ENCODE data around the gene EEF1E1.

The EEF1E1 gene

DNA sequence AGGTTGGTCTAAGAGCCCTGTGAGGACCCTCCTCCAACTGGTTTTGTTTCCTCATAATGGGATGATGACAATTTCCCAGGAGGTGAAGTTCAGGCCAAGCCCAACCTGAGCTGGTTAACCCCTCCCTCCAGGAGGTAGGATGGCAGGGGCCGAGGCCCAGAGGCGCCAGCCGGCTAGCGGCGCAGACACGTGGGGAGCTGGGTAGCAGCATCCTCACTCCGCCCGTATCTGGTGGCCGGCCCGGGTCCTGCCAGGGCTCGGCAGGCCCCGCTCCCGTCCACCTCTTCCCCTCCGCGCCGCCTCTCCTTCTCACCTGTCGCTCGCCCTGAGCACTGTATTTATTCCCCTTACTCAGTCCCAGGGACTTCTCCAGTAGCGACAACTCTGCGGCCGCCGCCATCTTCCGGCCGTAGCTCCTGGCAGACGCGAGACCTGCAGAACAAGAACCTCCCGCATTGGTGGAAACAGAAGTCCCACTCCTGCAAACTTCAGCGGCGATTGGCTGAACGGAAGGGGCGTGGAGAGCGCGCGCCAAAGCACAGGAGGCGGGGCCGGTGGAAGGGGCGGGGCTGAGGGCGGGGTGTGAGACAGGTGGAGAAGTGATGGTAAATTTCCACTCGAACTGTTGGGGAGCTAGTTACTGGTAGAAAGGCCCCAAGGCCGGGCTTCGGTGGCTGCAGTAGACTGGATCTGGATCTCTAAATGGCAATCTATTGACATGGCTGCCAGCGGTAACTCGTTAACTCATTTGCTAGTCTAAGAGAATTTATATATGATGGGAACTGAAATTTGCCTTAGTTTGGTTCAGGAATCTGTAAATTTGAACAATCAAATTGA lies at the start of gene EEF1E1:
Gene EEF1E1 (minus strand): TSS at position 427 of the 837 bp plus-strand sequence. CDS start 27 bp downstream, at position 400.
- H3K27ac Mint-ChIP-seq, result peak within 1 kb of the TSS; percentile 99
- peaks cover 3% of the 10 kb centered on the region for H3K9me3 Mint-ChIP-seq
- peaks cover 25% of the 10 kb centered on the region for H3K4me1 Mint-ChIP-seq (ENCODE audit: low read depth)
- peak within 1 kb of the TSS; percentile 96 for H3K4me3 Mint-ChIP-seq
- peaks cover 16% of the 10 kb centered on the region for H3K27me3 Mint-ChIP-seq (ENCODE audit: low read depth)
- peak; percentile 89 for DNase-seq (ENCODE audit: low spot score)
- peaks cover 19% of the 10 kb centered on the region for H3K36me3 Mint-ChIP-seq (ENCODE audit: low read depth)

- H3K27ac Mint-ChIP-seq, result no peak overlapping the region
- DNase-seq (ENCODE audit: low spot score), result no peak
- no peak overlapping the region for H3K4me3 Mint-ChIP-seq
- no peaks in the 10 kb centered on the region for H3K27me3 Mint-ChIP-seq (ENCODE audit: low read depth)
- no peaks in the 10 kb centered on the region for H3K9me3 Mint-ChIP-seq
- H3K36me3 Mint-ChIP-seq (ENCODE audit: low read depth), result no peaks in the 10 kb centered on the region
- no peaks in the 10 kb centered on the region for H3K4me1 Mint-ChIP-seq (ENCODE audit: low read depth)
These were observed 47.0 kb upstream of the EEF1E1 start for GRCh38 chr6:8149350-8149749.

- no peaks in the 10 kb centered on the region for H3K9me3 Mint-ChIP-seq
- H3K4me1 Mint-ChIP-seq (ENCODE audit: low read depth), result no peaks in the 10 kb centered on the region
- no peaks in the 10 kb centered on the region for H3K27me3 Mint-ChIP-seq (ENCODE audit: low read depth)
- H3K36me3 Mint-ChIP-seq (ENCODE audit: low read depth), result no peaks in the 10 kb centered on the region
- H3K27ac Mint-ChIP-seq, result no peak overlapping the region
- no peak overlapping the region for H3K4me3 Mint-ChIP-seq
- DNase-seq (ENCODE audit: low spot score), result no peak
These were observed 41.6 kb upstream of the EEF1E1 start for GRCh38 chr6:8143945-8144344.

DNA sequence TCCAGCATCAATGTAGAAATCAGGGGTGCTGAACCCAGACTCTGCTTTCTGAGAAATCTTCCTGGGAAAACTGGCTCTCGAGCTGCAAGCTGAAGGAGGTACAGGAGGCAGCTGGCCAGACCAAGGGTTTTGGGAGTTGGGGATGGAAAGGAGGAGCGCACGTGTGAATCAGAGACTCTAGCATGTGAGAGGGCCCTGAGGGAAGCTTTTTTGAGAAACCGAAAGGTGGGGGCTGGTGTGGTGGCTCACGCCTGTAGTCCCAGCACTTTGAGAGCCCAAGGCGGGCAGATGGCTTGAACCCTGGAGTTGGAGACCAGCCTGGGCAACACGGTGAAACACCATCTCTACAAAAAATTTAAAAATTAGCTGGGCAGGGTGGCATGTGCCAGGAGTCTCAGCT lies 37.1 kb upstream of the EEF1E1 start:
- no peaks in the 10 kb centered on the region for H3K4me1 Mint-ChIP-seq (ENCODE audit: low read depth)
- no peak for DNase-seq (ENCODE audit: low spot score)
- H3K4me3 Mint-ChIP-seq, result no peak overlapping the region
- H3K27ac Mint-ChIP-seq, result no peak overlapping the region
- no peaks in the 10 kb centered on the region for H3K27me3 Mint-ChIP-seq (ENCODE audit: low read depth)
- no peaks in the 10 kb centered on the region for H3K9me3 Mint-ChIP-seq
- H3K36me3 Mint-ChIP-seq (ENCODE audit: low read depth), result no peaks in the 10 kb centered on the region

DNA sequence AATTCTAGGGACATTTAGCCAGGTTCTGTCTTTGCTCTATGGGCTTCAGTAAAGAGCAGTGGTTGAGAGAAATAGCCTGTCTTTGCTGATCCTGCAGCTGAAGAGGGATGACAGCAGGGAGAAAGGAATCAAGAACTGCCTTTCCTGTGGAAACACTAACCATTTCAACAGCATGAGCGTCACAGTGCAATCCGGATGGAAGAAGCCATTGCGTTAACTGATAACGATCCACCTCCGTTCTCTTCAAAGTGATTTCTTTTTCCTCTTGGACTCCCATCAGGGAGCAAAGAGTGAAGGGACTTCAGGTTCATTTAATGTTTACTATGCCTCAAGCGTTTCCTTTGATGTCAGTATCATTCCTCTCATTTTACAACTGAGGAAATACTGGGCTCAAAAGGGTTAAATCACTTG lies 35.2 kb upstream of the EEF1E1 start:
- no peaks in the 10 kb centered on the region for H3K9me3 Mint-ChIP-seq
- no peak overlapping the region for H3K4me3 Mint-ChIP-seq
- DNase-seq (ENCODE audit: low spot score), result no peak
- no peaks in the 10 kb centered on the region for H3K4me1 Mint-ChIP-seq (ENCODE audit: low read depth)
- H3K27ac Mint-ChIP-seq, result no peak overlapping the region
- no peaks in the 10 kb centered on the region for H3K27me3 Mint-ChIP-seq (ENCODE audit: low read depth)
- H3K36me3 Mint-ChIP-seq (ENCODE audit: low read depth), result no peaks in the 10 kb centered on the region

DNA sequence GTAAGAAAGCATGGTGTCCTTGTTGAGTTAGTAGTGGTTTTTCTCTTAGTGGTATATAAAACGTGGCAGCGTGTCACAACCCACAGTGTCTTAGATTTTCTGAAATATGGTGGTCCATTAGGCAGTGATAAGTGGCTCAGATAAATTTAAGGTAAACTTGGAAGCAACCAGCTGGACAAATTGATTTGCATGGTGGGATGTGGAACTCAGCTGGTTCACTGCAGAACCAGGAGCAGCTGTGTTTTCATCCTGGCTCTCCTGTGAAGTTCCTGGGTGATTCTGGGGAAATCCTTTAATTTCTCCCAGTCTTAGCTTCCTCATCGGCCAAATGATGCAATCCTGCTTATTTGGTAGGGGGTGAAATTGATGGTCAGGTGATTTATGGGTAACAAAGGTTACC lies 32.9 kb upstream of the EEF1E1 start:
- Mint-ChIP-seq H3K4me3 (no peak overlapping the region), H3K9me3 (no peaks in the 10 kb centered on the region), H3K36me3 (ENCODE audit: low read depth) (no peaks in the 10 kb centered on the region), H3K27ac (no peak overlapping the region), H3K27me3 (ENCODE audit: low read depth) (peaks cover 6% of the 10 kb centered on the region), H3K4me1 (ENCODE audit: low read depth) (no peaks in the 10 kb centered on the region)
- no peak for DNase-seq (ENCODE audit: low spot score)

DNA sequence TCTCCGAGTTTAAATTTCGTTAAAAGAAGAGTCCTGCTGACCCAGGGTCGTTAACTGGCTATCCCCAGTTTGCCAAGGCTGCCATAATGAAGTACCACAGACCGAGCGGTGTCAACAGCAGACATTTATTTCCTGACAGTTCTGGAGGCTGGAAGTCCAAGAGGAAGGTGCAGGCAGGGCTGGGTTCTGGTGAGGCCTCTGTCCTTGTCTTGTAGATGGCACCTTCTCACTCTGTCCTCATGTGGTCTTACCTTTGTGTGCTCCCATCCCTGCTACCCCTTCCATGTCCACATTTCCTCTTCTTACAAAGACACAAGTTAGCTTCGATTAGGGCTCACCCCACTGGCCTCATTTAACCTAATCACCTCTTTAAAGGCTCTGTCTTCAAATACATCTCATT lies 29.8 kb upstream of the EEF1E1 start:
- Mint-ChIP-seq H3K9me3 (no peaks in the 10 kb centered on the region), H3K27ac (no peak overlapping the region), H3K27me3 (ENCODE audit: low read depth) (peaks cover 7% of the 10 kb centered on the region), H3K4me3 (no peak overlapping the region), H3K4me1 (ENCODE audit: low read depth) (no peaks in the 10 kb centered on the region), H3K36me3 (ENCODE audit: low read depth) (no peaks in the 10 kb centered on the region)
- no peak for DNase-seq (ENCODE audit: low spot score)

DNA sequence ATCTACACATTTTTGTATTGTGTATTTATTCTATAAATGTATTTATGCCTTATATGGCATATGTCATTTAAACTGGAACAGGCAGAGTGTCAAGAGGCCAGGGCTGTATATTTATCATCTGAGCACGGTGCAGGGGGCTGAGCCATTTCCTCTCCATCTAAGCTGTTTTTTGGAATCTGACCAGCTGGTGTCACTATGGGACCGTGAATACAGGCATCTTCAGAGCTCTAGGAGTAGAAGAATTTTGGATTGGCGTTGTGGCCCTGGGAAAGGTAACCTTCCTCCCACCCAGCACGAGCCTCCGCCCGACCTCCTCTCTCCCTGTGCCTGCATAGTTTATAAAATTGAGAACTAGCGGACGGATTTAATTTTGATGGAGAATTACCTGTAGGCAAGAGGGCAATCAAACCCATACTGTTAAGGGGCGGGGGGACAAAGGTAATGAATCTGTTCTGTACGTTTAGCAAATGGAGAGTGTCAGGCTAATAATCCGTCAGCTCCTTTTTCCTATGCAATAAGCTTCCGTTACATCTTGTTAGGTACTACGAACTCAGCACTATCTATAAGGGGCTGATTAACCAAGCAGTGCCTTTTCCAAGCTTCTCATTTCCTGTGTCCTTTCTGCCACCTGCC lies 29.0 kb upstream of the EEF1E1 start:
- no peaks in the 10 kb centered on the region for H3K4me1 Mint-ChIP-seq (ENCODE audit: low read depth)
- H3K27me3 Mint-ChIP-seq (ENCODE audit: low read depth), result peaks cover 7% of the 10 kb centered on the region
- no peaks in the 10 kb centered on the region for H3K9me3 Mint-ChIP-seq
- no peak overlapping the region for H3K4me3 Mint-ChIP-seq
- no peak overlapping the region for H3K27ac Mint-ChIP-seq
- DNase-seq (ENCODE audit: low spot score), result peak; percentile 7
- no peaks in the 10 kb centered on the region for H3K36me3 Mint-ChIP-seq (ENCODE audit: low read depth)

- H3K9me3 Mint-ChIP-seq, result no peaks in the 10 kb centered on the region
- no peak overlapping the region for H3K27ac Mint-ChIP-seq
- no peak for DNase-seq (ENCODE audit: low spot score)
- peaks cover 7% of the 10 kb centered on the region for H3K27me3 Mint-ChIP-seq (ENCODE audit: low read depth)
- H3K36me3 Mint-ChIP-seq (ENCODE audit: low read depth), result no peaks in the 10 kb centered on the region
- no peaks in the 10 kb centered on the region for H3K4me1 Mint-ChIP-seq (ENCODE audit: low read depth)
- no peak overlapping the region for H3K4me3 Mint-ChIP-seq
These were observed 28.1 kb upstream of the EEF1E1 start for GRCh38 chr6:8130399-8130798.

GRCh38 chr6:8123236-8123635 lies 20.9 kb upstream of the EEF1E1 start:
- no peak overlapping the region for H3K4me3 Mint-ChIP-seq
- H3K27me3 Mint-ChIP-seq (ENCODE audit: low read depth), result peaks cover 12% of the 10 kb centered on the region
- no peaks in the 10 kb centered on the region for H3K9me3 Mint-ChIP-seq
- H3K4me1 Mint-ChIP-seq (ENCODE audit: low read depth), result no peaks in the 10 kb centered on the region
- no peak overlapping the region for H3K27ac Mint-ChIP-seq
- no peaks in the 10 kb centered on the region for H3K36me3 Mint-ChIP-seq (ENCODE audit: low read depth)
- DNase-seq (ENCODE audit: low spot score), result no peak

GRCh38 chr6:8114956-8115355 lies 12.6 kb upstream of the EEF1E1 start:
- H3K36me3 Mint-ChIP-seq (ENCODE audit: low read depth), result no peaks in the 10 kb centered on the region
- H3K9me3 Mint-ChIP-seq, result no peaks in the 10 kb centered on the region
- DNase-seq (ENCODE audit: low spot score), result no peak
- H3K4me1 Mint-ChIP-seq (ENCODE audit: low read depth), result no peaks in the 10 kb centered on the region
- H3K27me3 Mint-ChIP-seq (ENCODE audit: low read depth), result peaks cover 19% of the 10 kb centered on the region
- H3K4me3 Mint-ChIP-seq, result no peak overlapping the region
- no peak overlapping the region for H3K27ac Mint-ChIP-seq

DNA sequence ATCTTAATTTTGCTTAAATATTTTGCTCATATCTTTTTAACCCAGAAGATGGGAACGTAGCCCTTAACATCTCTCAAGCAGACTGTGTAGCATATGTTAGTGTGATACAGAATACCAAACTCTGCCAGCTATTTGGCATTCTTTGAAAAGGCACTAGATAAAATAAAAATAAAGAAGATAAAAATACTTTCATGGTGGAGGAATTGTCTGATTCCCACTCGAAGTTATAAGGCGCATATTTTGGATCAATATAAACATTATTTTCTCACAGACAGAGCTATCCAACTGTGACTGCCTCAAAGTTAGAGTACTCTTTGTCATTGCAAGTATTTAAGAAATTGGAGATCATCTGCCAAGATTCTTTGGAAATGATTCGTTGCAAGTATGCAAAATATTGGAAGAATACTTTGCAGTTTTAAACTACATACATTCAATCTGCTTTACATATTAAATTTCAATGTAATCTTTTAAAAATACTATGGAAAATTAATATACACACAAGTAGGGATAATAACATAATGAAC lies 10.8 kb upstream of the EEF1E1 start:
- Mint-ChIP-seq H3K36me3 (ENCODE audit: low read depth) (no peaks in the 10 kb centered on the region), H3K27ac (no peak overlapping the region), H3K4me1 (ENCODE audit: low read depth) (peaks cover 2% of the 10 kb centered on the region), H3K27me3 (ENCODE audit: low read depth) (peaks cover 26% of the 10 kb centered on the region), H3K4me3 (no peak overlapping the region), H3K9me3 (no peaks in the 10 kb centered on the region)
- DNase-seq (ENCODE audit: low spot score), result no peak

- Mint-ChIP-seq H3K27me3 (ENCODE audit: low read depth) (peaks cover 35% of the 10 kb centered on the region), H3K27ac (no peak overlapping the region), H3K4me1 (ENCODE audit: low read depth) (peaks cover 3% of the 10 kb centered on the region), H3K36me3 (ENCODE audit: low read depth) (no peaks in the 10 kb centered on the region), H3K4me3 (no peak overlapping the region), H3K9me3 (no peaks in the 10 kb centered on the region)
- DNase-seq (ENCODE audit: low spot score), result no peak
These were observed 8.4 kb upstream of the EEF1E1 start for GRCh38 chr6:8110725-8111124.

DNA sequence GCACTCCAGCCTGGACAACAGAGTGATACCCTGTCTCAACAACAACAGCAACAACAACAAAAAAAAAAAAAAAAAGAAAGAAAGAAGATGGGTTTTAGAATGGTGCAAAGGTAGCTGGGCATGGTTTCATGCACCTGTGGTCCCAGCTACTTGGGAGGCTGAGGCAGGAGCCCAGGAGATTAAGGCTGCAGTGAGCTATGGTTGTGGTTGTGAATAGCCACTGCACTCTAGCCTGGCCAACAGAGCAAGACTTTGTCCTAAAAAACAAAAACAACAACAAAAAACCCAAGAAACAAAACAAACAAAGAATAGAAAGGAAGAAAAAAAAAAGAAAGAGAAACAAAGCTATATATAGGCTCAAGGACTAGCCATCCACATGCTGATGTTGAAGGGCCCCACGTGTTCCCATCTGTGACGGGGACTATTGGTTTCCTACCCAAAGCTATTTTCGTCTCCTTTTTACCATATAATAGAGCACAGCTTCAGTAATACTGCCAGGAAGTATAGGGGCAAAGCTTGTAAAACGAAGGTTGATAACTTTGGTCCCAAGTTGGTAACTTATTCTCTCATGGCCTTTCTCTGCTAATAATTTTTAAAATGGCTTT lies 7.9 kb upstream of the EEF1E1 start:
- H3K27me3 Mint-ChIP-seq (ENCODE audit: low read depth), result peaks cover 35% of the 10 kb centered on the region
- H3K4me3 Mint-ChIP-seq, result no peak overlapping the region
- no peak overlapping the region for H3K27ac Mint-ChIP-seq
- H3K36me3 Mint-ChIP-seq (ENCODE audit: low read depth), result no peaks in the 10 kb centered on the region
- H3K4me1 Mint-ChIP-seq (ENCODE audit: low read depth), result peaks cover 3% of the 10 kb centered on the region
- DNase-seq (ENCODE audit: low spot score), result no peak
- H3K9me3 Mint-ChIP-seq, result no peaks in the 10 kb centered on the region
